SK-N-SH (cell line): ENCODE measurements around the gene ZBTB8OS. TPM values are rescaled to one million over a fixed set of nuclear protein-coding genes. Genes with fewer than 3 reads are reported as not detected.

ENCODE experiments used
- CTCF ChIA-PET: fragments of 300-600, 350-600 bp; formaldehyde crosslinking; extraction: SDS; loops from one replicate; lab custom pipeline; 2021; lab: Yijun Ruan, JAX
- POLR2A ChIA-PET: fragments of 350-600 bp; sonication (Branson Sonifier 250); formaldehyde crosslinking; extraction: SDS; loops from one replicate; lab custom pipeline; 2020; ENCODE audit warnings: antibody characterized with exemption, inconsistent platforms; lab: Yijun Ruan, JAX
- DNase-seq: peaks from one replicate; pipeline ENCODE4 v3.0.0; 2012
- H2AFZ ChIP-seq: fragments of 200-600 bp; sonication (generic); 2 replicates; pipeline ENCODE4 v1.8.1; 2016; ENCODE audit warnings: antibody characterized with exemption, mild to moderate bottlenecking, low read depth
- H3F3A ChIP-seq: fragments of 200-600 bp; sonication (generic); replicated peaks from 2 replicates; pipeline ENCODE3; 2016; ENCODE audit warnings: antibody characterized with exemption, mild to moderate bottlenecking; ENCODE audit not compliant: insufficient read depth
- H3K27ac ChIP-seq, 2 experiments: fragments of 200-500 bp in 1 of 2; fragments of 200-600 bp in 1 of 2; sonication (Bioruptor generic) in 1 of 2; sonication (generic), shearing (Covaris generic) in 1 of 2; 2 replicates each; pipeline versions ENCODE4 v1.5.1 to v1.6.1; 2014 to 2016; ENCODE audit warnings: low read depth in 2 of 2, inconsistent platforms in 1 of 2, low read length in 1 of 2, mild to moderate bottlenecking in 1 of 2, mixed read lengths in 1 of 2
- H3K27me3 ChIP-seq: fragments of 200-600 bp; sonication (generic), shearing (Covaris generic); 2 replicates; pipeline ENCODE4 v1.6.1; 2016; ENCODE audit warnings: mixed run types; ENCODE audit not compliant: insufficient read depth
- H3K36me3 ChIP-seq, 2 experiments: fragments of 200-500 bp in 1 of 2; fragments of 200-600 bp in 1 of 2; sonication (Bioruptor generic) in 1 of 2; sonication (generic) in 1 of 2; replicated peaks in 1 of 2; 2 replicates each; pipeline versions ENCODE3 to v1.5.1; 2014 to 2016; ENCODE audit warnings: low read length in 1 of 2, mild to moderate bottlenecking in 1 of 2; ENCODE audit not compliant: insufficient read depth in 2 of 2, control insufficient read depth in 1 of 2
- H3K4me1 ChIP-seq, 2 experiments: fragments of 200-500 bp in 1 of 2; fragments of 200-600 bp in 1 of 2; sonication (Bioruptor generic) in 1 of 2; sonication (generic), shearing (Covaris generic) in 1 of 2; 2 replicates each; pipeline versions ENCODE4 v1.5.1 to v1.6.1; 2014 to 2016; ENCODE audit warnings: low read depth in 1 of 2, low read length in 1 of 2, mixed run types in 1 of 2; ENCODE audit not compliant: insufficient read depth in 2 of 2, control insufficient read depth in 1 of 2
- H3K4me2 ChIP-seq: fragments of 200-600 bp; sonication (generic), shearing (Covaris generic); 2 replicates; pipeline ENCODE4 v1.6.1; 2017; ENCODE audit warnings: mixed run types
- H3K4me3 ChIP-seq, 2 experiments: fragments of 200-500 bp in 1 of 2; fragments of 200-600 bp in 1 of 2; sonication (Bioruptor generic) in 1 of 2; sonication (generic), shearing (Covaris generic) in 1 of 2; 2 replicates each; pipeline versions ENCODE4 v1.5.1 to v1.8.1; 2014 to 2016; ENCODE audit warnings: low read depth in 2 of 2, inconsistent platforms in 1 of 2, low read length in 1 of 2, mild to moderate bottlenecking in 1 of 2, mixed read lengths in 1 of 2, moderate library complexity in 1 of 2
- H3K79me2 ChIP-seq: fragments of 200-600 bp; sonication (generic); 2 replicates; pipeline ENCODE4 v1.8.1; 2017; ENCODE audit warnings: mild to moderate bottlenecking; ENCODE audit not compliant: insufficient read depth
- H3K9ac ChIP-seq: fragments of 200-600 bp; sonication (generic); 2 replicates; pipeline ENCODE4 v1.6.1; 2017; ENCODE audit warnings: mixed run types
- H3K9me2 ChIP-seq: fragments of 200-600 bp; sonication (generic); 2 replicates; pipeline ENCODE4 v1.6.1; 2017; ENCODE audit warnings: mixed run types
- H3K9me3 ChIP-seq: fragments of 200-600 bp; sonication (generic); 2 replicates; pipeline ENCODE4 v1.6.1; 2017; ENCODE audit warnings: mixed run types, mild to moderate bottlenecking, moderate library complexity
- H4K20me1 ChIP-seq: fragments of 200-600 bp; sonication (generic); 2 replicates; pipeline ENCODE4 v1.6.1; 2017; ENCODE audit warnings: mild to moderate bottlenecking, mixed run types; ENCODE audit not compliant: insufficient read depth
- CHD2 ChIP-seq: fragments of 150-350 bp; IDR thresholded peaks from 2 replicates; pipeline ENCODE4 v1.6.1; 2018; ENCODE audit warnings: low read length; ENCODE audit not compliant: partially characterized antibody
- EP300 ChIP-seq, 2 experiments: IDR thresholded peaks; 2 replicates each; pipeline versions ENCODE4 v1.4.0 to v1.6.1; 2012; ENCODE audit warnings: borderline replicate concordance in 1 of 2, low read depth in 1 of 2, low read length in 1 of 2
- EZH2phosphoT487 ChIP-seq: fragments of 200-600 bp; sonication (generic); IDR thresholded peaks from 2 replicates; pipeline ENCODE4 v1.6.1; 2017; ENCODE audit warnings: low read depth, mixed run types, mild to moderate bottlenecking, antibody characterized with exemption, moderate library complexity, borderline replicate concordance
- FOSL2 ChIP-seq: IDR thresholded peaks from 2 replicates; pipeline ENCODE4 v1.4.0; 2012; ENCODE audit warnings: low read depth, mild to moderate bottlenecking, moderate library complexity, borderline replicate concordance
- FOXJ3 ChIP-seq: sonication (generic); formaldehyde crosslinking; IDR thresholded peaks from 2 replicates; pipeline ENCODE4 v1.5.1; 2020; ENCODE audit warnings: mild to moderate bottlenecking, missing genetic modification reagents
- GATA2 ChIP-seq: sonication (generic); formaldehyde crosslinking; IDR thresholded peaks from 2 replicates; pipeline ENCODE4 v1.5.0; 2020; ENCODE audit warnings: mild to moderate bottlenecking, missing genetic modification reagents
- JUND ChIP-seq: IDR thresholded peaks from 2 replicates; pipeline ENCODE4 v1.4.0; 2012
- MEF2A ChIP-seq: IDR thresholded peaks from 2 replicates; pipeline ENCODE4 v1.4.0; 2012; ENCODE audit warnings: low read depth, borderline replicate concordance
- NFIC ChIP-seq: IDR thresholded peaks from 2 replicates; pipeline ENCODE4 v1.4.0; 2012; ENCODE audit warnings: borderline replicate concordance
- NRF1 ChIP-seq: IDR thresholded peaks from 2 replicates; pipeline ENCODE4 v1.6.1; 2012; ENCODE audit warnings: low read depth, mild to moderate bottlenecking, low read length
- RAD21 ChIP-seq: IDR thresholded peaks from 2 replicates; pipeline ENCODE4 v1.6.1; 2012; ENCODE audit warnings: mild to moderate bottlenecking, low read length
- RXRA ChIP-seq: IDR thresholded peaks from 2 replicates; pipeline ENCODE4 v1.4.0; 2012; ENCODE audit warnings: low read depth, mild to moderate bottlenecking, borderline replicate concordance
- SIN3A ChIP-seq: IDR thresholded peaks from 2 replicates; pipeline ENCODE4 v1.6.1; 2012; ENCODE audit warnings: low read depth, mild to moderate bottlenecking, low read length, moderate library complexity, borderline replicate concordance
- TAF1 ChIP-seq: IDR thresholded peaks from 2 replicates; pipeline ENCODE4 v1.6.1; 2012; ENCODE audit warnings: low read depth, mild to moderate bottlenecking, low read length, moderate library complexity, borderline replicate concordance
- TEAD4 ChIP-seq: IDR thresholded peaks from 2 replicates; pipeline ENCODE4 v1.4.0; 2012; ENCODE audit warnings: mild to moderate bottlenecking, borderline replicate concordance; ENCODE audit not compliant: insufficient read depth
- YY1 ChIP-seq: IDR thresholded peaks from 2 replicates; pipeline ENCODE4 v1.4.0; 2012; ENCODE audit warnings: low read depth, mild to moderate bottlenecking
- WGBS: methylation state at CpG from one replicate; pipeline ENCODE4 v1.1.6; 2017; ENCODE audit warnings: low lambda C conversion rate; 5-methylcytosine and 5-hydroxymethylcytosine counted together
- polyA plus RNA-seq, 3 experiments: library from polyadenylated mRNA; depleted of rRNA; stranded (reverse); fragments of >200 nt; gene quantifications; 2 replicates each; pipeline ENCODE4 v1.2.3, GENCODE V29; 2012
- TF ChIP-seq, protein P1 (sequence below): IDR thresholded peaks from 2 replicates; pipeline ENCODE4 v1.4.0; 2012; ENCODE audit warnings: low read depth, borderline replicate concordance
- TF ChIP-seq, protein P2 (sequence below): IDR thresholded peaks from 2 replicates; pipeline ENCODE4 v1.4.0; 2012; ENCODE audit warnings: low read depth
- TF ChIP-seq, protein P3 (sequence below): fragments of 200-600 bp; sonication (generic); IDR thresholded peaks from 2 replicates; pipeline ENCODE4 v1.6.1; 2017; ENCODE audit warnings: antibody characterized with exemption, mild to moderate bottlenecking, moderate library complexity
- TF ChIP-seq, protein P4 (sequence below): fragments of 150-350 bp; IDR thresholded peaks from 2 replicates; pipeline ENCODE4 v1.6.1; 2017; ENCODE audit warnings: antibody characterized with exemption, low read length, low read depth, borderline replicate concordance
- TF ChIP-seq, protein P5 (sequence below): IDR thresholded peaks from 2 replicates; pipeline ENCODE4; 2012

Gene ZBTB8OS
- polyA plus RNA-seq, 1 of the 3 experiments (the other 2 are of a cell fraction): 59.2 TPM

DNA sequence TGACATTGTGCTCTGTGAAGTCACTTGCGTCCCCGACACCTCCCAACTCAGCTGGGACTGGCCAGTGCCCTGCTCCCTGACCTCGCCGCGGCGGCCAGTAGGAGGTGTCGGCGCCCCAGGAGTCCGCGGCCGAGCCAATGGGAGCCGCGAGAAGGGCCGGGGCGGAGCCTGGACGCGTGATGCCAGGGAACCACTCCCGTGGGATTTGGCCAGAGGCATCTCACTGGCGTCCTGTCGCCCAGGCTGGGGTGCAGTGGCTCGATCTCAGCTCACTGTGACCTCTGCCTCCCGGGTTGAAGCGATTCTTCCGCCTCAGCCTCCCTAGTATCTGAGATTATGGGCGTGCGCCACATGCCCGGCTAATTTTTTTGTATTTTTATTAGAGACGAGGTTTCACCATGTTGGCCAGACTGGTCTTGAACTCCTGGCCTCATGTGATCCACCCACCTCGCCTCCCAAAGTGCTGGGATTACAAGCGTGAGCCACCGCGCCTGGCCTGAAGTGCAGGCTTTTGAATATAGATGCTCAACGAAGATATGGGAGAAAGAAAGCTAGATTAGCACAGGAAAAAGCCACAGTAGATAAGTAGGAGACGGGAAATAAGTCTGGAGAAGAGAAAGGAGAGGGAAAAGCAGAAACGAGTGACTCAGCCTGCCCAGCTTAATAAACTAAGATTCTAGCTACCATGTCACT is 38.0 kb downstream of the ZBTB8OS start (continued):
- TF ChIP-seq TEAD4: no peak
- no peak for TF ChIP-seq NFIC
- TF ChIP-seq MEF2A: no peak
- no peak for TF ChIP-seq GATA2 (CRISPR knock-in tag)
- TF ChIP-seq FOXJ3 (CRISPR knock-in tag): no peak
- TF ChIP-seq, protein P1, sequence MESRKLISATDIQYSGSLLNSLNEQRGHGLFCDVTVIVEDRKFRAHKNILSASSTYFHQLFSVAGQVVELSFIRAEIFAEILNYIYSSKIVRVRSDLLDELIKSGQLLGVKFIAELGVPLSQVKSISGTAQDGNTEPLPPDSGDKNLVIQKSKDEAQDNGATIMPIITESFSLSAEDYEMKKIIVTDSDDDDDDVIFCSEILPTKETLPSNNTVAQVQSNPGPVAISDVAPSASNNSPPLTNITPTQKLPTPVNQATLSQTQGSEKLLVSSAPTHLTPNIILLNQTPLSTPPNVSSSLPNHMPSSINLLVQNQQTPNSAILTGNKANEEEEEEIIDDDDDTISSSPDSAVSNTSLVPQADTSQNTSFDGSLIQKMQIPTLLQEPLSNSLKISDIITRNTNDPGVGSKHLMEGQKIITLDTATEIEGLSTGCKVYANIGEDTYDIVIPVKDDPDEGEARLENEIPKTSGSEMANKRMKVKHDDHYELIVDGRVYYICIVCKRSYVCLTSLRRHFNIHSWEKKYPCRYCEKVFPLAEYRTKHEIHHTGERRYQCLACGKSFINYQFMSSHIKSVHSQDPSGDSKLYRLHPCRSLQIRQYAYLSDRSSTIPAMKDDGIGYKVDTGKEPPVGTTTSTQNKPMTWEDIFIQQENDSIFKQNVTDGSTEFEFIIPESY: peak; percentile 42; the same call in 1 of the 2 replicates
- TF ChIP-seq EZH2phosphoT487: no peak
- TF ChIP-seq, protein P2, sequence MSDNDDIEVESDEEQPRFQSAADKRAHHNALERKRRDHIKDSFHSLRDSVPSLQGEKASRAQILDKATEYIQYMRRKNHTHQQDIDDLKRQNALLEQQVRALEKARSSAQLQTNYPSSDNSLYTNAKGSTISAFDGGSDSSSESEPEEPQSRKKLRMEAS: peak; percentile 27; the same call in 1 of the 2 replicates
- TF ChIP-seq SIN3A: no peak
- TF ChIP-seq RXRA: no peak
- TF ChIP-seq NRF1: no peak
- TF ChIP-seq, protein P3, sequence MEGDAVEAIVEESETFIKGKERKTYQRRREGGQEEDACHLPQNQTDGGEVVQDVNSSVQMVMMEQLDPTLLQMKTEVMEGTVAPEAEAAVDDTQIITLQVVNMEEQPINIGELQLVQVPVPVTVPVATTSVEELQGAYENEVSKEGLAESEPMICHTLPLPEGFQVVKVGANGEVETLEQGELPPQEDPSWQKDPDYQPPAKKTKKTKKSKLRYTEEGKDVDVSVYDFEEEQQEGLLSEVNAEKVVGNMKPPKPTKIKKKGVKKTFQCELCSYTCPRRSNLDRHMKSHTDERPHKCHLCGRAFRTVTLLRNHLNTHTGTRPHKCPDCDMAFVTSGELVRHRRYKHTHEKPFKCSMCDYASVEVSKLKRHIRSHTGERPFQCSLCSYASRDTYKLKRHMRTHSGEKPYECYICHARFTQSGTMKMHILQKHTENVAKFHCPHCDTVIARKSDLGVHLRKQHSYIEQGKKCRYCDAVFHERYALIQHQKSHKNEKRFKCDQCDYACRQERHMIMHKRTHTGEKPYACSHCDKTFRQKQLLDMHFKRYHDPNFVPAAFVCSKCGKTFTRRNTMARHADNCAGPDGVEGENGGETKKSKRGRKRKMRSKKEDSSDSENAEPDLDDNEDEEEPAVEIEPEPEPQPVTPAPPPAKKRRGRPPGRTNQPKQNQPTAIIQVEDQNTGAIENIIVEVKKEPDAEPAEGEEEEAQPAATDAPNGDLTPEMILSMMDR: peak; percentile 28; the same call in 1 of the 2 replicates
- no peak for TF ChIP-seq RAD21
- TF ChIP-seq EP300 (IDR thresholded peaks at IDR 0.05; ENCODE audit: borderline replicate concordance in 1 of 2, low read depth in 1 of 2, low read length in 1 of 2): no peak

DNA sequence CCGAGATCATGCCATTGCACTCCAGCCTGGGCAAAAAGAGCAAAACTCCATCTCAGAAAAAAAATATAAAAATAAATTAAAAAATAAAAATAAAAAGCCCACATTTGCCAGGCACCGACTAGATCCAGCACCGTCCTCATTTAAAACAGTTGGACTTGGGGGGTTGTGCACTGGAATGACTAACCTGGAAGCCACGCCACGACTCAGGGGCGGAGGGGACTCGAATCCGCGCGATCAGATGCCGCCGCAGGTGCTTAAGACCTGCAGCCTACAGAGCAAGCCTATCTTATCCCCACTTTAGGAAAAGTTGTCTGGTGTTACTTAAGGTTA is 38.5 kb downstream of the ZBTB8OS start:
- H3K27ac ChIP-seq: peak overlapping the region; percentile 18 to 20; a peak in 2 of 4 replicates
- peak overlapping the region; percentile 93; the same call in 1 of the 2 replicates for H2AFZ ChIP-seq
- no peaks in the 10 kb centered on the region for H3K79me2 ChIP-seq
- no peak for DNase-seq
- no peaks in the 10 kb centered on the region for H3K27me3 ChIP-seq
- H3K9ac ChIP-seq: peak overlapping the region; percentile 63
- no peaks in the 10 kb centered on the region for H3K9me3 ChIP-seq
- no peaks in the 10 kb centered on the region for H4K20me1 ChIP-seq
- TF ChIP-seq MEF2A (no peak), YY1 (no peak), TAF1 (no peak), JUND (peak; percentile 26; the same call in 1 of the 2 replicates), SIN3A (no peak), NRF1 (no peak), FOSL2 (0 out of 2 replicates have a peak, but pooled peaks have one; percentile 8), CHD2 (no peak)
- TF ChIP-seq, protein P4, sequence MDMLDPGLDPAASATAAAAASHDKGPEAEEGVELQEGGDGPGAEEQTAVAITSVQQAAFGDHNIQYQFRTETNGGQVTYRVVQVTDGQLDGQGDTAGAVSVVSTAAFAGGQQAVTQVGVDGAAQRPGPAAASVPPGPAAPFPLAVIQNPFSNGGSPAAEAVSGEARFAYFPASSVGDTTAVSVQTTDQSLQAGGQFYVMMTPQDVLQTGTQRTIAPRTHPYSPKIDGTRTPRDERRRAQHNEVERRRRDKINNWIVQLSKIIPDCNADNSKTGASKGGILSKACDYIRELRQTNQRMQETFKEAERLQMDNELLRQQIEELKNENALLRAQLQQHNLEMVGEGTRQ: no peak
- TF ChIP-seq, protein P5, sequence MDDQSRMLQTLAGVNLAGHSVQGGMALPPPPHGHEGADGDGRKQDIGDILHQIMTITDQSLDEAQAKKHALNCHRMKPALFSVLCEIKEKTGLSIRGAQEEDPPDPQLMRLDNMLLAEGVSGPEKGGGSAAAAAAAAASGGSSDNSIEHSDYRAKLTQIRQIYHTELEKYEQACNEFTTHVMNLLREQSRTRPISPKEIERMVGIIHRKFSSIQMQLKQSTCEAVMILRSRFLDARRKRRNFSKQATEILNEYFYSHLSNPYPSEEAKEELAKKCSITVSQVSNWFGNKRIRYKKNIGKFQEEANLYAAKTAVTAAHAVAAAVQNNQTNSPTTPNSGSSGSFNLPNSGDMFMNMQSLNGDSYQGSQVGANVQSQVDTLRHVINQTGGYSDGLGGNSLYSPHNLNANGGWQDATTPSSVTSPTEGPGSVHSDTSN: no peak
- WGBS: 9% methylated on average over 12 of the region's 12 CpGs
- ChIA-PET CTCF (interaction anchor here (1.3 to 1.7 kb wide), 2 partner anchors 9 to 11 kb away, joined by 4 to 5 read pairs; no protein-coding TSS in a partner anchor), POLR2A (interaction anchor here (1.4 kb wide), 1 partner anchor 14 kb away, joined by 3 read pairs; no protein-coding TSS in a partner anchor)
- no peaks in the 10 kb centered on the region for H3K36me3 ChIP-seq
- H3K4me1 ChIP-seq: peaks cover 0 to 3% of the 10 kb centered on the region in 2 experiments; a peak in 1 of 4 replicates
- peak overlapping the region; percentile 63 to 73 for H3K4me3 ChIP-seq
- H3K4me2 ChIP-seq: peak overlapping the region; percentile 71
- no peaks in the 10 kb centered on the region for H3K9me2 ChIP-seq
- H3F3A ChIP-seq: peaks cover 16% of the 10 kb centered on the region
